Non-pigmented ciliary epithelial cell (primary cell): ENCODE results near the gene TOX3.

Source experiments
- DNase-seq: peaks from one replicate; pipeline ENCODE4 v3.0.0-alpha.2; 2010; ENCODE audit warnings: low read depth

The TOX3 gene

DNA sequence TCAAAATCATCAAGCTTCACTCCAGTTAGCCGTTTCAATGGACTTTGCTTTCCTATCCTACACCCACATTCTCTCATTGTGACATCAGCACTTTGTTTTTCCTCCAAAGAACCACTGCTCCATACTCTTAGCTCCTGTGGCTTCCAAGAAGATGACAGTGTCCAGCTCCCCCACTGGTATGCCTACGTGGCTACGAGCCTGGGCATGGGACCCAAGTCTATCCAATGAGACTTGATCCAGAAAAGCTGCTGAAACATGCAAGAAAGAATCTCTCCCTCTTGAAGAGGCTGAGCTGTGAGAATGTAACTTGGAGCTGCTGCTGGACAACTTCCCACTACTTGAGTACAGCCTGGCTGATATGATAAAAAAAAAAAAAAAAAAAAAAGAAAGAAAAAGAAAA, 9.4 kb downstream of the TOX3 start:
- no peak for DNase-seq

DNA sequence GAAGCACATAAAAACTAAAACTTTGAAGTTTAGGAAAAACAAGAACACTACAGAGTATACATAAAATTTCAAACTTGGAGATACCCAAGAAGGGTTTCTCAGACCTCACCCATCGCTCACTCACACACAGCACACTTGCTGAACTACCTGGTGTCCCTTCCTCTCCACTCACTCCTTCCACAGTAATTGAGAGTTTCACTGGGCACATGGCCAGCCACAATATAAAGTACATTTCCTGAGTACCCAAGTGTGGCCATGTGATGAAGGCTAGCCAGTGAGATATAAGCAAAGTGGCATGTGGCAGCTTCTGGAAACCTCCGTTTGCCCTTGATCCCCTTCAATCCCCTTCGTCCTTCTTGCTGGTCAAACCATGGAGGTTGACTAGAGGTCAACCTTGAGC, 11.9 kb downstream of the TOX3 start:
- DNase-seq, result no peak

GRCh38 chr16:52533296-52533695, 13.6 kb downstream of the TOX3 start:
- no peak for DNase-seq

DNA sequence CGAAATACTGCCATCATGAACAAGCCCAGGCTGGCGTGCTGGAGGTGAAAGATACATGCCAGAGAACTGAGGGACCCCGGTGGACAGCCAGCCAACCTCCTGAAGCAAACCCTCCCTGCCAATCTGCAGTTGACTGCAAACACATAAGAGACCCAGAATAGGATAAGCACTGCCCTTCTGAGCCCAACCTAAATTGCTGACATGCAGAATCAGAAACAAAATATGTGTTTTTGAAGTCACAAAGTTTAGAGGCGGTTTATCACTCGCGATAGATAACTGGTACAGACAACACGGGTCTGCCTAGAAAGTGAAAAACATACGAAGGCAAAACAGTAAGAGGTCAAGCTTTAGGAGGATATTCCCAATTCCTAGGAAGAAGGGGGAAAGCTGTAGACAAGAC, 14.6 kb downstream of the TOX3 start:
- DNase-seq, result no peak

DNA sequence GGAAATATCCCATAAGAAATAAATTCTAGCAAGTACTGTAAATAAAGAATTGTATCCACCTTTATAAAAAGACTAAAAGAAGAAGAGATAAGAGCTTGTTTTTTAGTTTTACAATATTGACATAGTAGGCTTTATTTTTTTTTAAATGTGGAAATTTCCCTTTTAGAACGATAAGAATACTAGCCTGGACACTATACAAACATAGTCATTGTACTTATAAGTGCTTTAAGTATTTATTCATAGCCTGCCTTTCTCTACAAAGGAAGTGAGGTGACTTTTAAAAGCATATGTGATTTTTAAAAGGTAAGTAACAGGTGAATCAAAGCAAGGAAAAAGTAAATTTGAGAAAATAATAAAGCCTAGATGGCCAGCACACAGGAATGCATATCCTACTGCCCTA, 17.7 kb downstream of the TOX3 start:
- DNase-seq, result no peak

DNA sequence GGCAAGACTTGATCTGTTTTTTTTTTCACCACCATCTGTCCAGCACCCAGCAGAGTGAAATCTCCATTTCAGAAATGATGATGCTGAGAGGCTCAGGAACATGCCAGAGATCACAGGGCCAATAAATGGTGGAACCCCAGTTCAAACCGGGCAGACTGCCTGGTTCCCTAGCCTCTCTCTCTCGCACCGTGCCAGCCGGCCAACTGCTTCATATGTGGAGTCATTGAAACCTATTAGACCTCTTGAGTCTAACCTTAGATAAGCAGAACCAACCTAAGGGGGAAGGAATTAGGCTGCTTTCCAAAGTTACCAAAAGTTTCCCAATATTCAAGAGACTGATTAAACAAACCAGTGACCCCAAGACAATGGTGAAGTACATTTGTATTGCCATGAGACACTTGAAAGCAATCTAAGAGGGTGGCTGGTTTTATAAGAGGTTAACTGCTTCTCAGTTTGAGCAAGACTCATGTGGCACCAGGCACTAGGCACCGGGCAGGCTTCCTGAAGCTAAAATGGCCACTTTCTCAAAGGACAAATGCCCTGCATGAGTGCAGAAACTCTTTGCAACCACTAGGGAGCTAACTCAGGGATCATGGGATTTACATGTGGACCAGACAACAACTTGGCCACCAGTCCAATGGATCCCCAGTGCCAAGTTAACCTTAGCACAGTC, 18.4 kb downstream of the TOX3 start:
- DNase-seq, result no peak

DNA sequence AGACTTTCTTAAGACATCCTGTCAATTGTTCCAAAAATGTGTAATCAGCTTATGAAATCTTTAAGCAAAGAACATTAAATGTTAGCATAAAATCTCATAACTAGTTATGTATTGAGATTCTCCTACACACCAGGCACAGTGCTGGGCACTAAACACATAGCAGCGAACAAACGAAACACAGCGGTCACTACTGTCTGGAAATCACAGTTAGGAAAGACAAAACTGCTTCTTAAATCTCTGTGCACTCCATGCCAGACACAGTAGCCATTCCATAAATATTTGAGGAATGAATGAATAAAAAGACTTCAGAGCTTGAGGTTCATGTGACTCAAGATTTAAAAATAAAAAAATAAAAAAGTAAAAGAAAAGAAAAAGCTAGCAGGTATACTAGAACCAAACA, 20.1 kb downstream of the TOX3 start:
- no peak for DNase-seq

DNA sequence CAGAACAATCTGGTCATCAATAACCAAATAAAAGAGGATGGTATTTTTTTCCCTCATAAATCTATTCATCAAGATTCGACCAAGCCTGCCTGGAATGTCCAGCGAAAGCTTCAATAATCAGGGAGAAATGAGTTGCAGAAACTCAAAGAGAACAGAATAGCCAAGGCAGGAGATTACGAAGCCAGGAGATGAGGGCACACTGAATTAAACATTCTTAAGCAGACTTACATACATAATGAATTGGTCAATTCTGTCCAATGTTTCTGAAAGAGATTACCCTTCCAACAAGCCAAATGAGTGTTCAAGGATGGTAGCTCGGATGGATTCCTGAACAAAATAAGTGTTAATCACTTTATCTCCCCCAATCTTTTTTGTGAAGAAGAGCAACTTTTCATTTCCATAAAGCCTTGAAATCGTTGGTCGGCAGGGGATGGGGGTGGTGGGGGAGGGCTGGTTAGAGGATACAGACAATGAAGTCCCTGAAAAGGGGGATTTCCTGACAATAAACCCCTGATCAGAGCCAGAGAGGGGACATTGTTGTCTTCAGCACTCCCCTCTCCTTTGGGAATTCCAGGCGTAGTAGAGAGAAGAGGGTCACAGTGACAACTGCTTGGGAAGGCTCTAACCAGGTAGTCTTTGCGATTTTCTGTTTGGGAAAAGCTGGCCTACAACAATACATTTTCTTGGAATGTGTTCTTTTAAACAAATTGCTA, 20.7 kb downstream of the TOX3 start:
- no peak for DNase-seq

DNA sequence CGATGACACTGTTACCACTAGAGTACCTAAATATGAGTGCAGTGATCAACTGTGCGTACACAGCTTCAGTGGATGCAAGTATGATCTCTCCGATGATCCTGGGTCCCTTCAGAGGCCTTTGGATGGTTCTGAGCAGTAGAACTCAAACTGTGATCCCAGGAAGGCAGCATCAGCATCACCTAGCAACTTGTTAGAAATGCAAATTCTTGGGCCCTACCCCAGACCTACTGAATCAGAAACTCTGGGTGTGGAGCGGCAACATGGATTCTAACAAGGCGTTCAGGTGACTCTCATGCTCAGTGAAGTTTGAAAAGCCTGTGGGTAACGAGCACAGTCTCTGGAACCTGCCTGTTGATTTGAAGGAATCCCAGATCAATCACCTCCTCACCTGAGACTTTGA, 25.4 kb downstream of the TOX3 start:
- no peak for DNase-seq

DNA sequence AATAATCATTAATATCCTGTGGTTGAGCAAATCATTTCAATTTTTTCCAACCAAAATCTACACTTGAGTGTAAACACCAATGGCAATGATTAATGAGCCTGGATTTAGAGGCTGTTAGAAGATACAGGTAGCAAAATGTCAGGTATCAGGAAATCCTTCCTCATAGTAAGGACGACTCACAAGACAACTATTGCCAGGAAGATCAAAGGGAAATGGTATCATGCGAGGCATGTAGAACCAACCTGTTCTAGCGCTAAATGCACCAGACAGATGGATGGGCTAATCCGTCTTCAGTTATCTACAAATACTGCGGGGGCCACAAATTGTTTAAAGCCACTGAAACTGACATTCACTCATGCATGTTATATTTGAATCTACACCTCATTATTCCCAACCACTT, 28.1 kb downstream of the TOX3 start:
- no peak for DNase-seq

- no peak for DNase-seq
Observed at GRCh38 chr16:52515068-52515671, 31.8 kb downstream of the TOX3 start.

- DNase-seq, result no peak
Observed at GRCh38 chr16:52512297-52512987, 34.5 kb downstream of the TOX3 start.

DNA sequence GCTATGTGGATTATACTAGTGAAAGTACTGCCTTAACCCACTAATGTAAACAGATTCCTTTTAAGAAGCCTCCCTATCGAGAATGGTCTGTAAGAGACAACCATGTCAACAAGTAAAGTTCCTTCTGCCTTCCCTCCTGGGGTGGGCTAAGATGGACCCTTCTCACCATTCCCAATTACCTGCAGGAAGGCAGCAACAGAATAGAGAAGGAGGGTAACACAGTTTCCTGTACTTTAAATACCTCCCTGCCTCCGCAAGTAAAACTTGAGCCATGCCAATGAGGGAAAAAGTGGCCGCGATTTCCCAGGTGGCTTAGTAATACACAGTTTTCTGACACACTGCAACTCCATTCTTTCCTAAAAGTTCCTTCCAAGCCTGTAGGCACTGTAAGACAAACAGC, 45.2 kb downstream of the TOX3 start:
- no peak for DNase-seq

- DNase-seq, result no peak
Observed at GRCh38 chr16:52500963-52501362, 46.0 kb downstream of the TOX3 start.

- no peak for DNase-seq
Observed at GRCh38 chr16:52499060-52499440, 47.9 kb downstream of the TOX3 start.

DNA sequence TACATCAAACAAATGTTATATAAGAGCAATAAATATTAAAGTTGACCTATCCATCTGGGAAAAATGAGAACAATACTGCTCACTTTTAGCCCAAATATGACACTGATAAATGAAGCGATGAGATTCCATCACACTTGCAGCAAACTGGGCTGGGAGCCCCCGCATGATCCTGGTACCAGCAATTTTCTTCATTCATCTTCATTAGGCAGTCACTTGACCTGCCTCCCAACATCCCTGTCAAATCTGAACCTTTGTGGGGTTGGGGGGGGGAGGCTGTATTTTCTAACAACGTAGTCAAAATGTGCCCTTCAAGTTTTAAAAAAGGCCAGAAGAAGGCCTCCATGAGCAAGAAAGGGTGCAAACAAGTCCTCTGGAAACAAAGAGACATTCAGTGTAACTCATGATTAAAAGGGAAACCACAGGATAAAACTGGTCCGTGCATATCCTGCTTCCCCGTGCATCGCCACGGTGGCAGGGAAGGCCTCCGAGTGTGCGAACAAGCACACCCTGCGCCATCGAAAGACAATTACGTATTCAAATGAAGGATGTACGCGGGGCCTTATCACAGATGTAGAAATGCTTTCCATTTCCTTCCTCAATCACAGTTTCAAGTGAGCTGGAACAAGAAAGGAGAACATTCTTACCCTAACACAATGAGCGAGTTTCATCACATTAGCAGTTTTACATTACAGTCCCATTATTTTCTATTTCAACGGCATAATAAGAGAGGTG, 48.4 kb downstream of the TOX3 start:
- no peak for DNase-seq

DNA sequence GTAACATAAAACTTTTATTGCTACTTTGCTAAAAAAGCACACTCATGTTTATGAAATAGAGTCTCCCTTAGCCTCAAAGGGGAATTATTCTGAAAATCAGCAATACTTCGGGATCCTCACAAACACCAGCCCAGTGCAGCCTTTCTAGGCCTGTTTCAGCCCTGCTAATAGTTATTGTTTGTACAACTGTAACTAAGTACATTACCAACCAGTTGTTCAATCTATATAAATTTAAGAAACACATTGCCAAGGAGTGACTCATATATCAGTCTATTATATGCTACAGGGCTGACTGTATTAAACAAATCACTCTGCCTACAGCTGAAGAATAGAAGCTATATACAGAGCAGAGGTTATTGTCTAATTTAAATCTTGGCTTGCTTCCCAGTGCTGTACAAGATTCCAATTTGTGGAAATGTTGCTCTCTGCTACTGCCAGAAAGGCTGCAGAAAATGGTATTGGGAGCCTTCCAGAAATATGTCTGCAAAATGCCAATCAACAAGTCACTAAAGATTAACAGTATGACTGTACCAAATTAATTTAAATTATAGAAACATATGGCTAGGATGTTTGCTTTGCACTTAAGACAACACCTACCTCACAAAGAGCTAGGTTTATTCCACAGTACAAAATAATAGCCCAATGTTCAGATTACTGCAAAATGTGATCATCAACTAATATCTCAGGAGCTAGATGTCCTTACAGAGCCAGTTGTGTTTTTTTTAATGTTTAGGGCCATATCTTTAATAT, 49.7 kb downstream of the TOX3 start:
- DNase-seq, result no peak

GRCh38 chr16:52496051-52496876, 50.7 kb downstream of the TOX3 start:
- DNase-seq, result no peak

DNA sequence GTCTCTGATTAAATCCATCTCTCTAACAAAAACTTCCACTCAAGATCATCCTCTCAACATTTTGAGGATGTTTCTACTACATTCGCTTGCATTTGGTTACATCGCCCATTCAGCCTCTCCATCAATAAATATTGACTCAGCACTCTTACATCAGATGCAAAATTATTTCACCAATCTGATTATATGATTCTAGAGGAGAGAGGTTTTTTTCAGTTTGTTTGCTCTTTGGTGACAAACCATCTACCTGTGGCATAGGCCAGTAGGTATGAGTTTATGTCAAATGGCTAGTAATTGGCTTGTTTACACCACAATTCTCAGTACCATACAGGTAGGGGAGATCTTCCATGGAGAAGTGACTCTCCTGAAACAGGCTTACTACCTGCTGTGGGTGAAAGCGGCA, 52.3 kb downstream of the TOX3 start:
- DNase-seq, result no peak

- no peak for DNase-seq
Observed at GRCh38 chr16:52494145-52494544, 52.8 kb downstream of the TOX3 start.
